Measurements from ENCODE around the gene KCNIP1.
"Not testable (repeated sequence)": the region's sequence is repeated elsewhere in the genome, so short reads cannot be mapped to it uniquely, and the experiment has no call there.

The KCNIP1 gene

DNA sequence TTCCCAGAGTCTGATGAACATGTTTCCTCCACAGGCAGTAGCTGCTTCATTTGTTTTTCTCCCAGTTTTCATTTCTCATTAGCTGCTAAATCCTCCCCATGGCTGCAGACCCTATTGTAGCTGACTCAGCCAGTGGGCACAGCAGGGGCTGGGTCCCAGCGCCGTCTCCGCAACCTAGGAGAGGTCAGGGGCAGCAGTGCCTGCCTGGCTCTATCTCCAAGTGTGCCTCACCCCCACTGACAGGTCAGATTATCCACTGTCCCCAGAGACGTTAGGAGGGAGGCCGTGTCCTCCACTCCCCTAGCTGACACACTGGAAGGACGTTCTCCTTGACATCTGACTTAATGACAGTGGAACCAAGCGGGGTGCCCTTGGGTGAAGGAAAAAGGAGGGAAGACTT, 31.1 kb downstream of the KCNIP1 start:
- no peak for DNase-seq (ENCODE audit: low read depth in 2 of 2, low spot score in 1 of 2)

DNA sequence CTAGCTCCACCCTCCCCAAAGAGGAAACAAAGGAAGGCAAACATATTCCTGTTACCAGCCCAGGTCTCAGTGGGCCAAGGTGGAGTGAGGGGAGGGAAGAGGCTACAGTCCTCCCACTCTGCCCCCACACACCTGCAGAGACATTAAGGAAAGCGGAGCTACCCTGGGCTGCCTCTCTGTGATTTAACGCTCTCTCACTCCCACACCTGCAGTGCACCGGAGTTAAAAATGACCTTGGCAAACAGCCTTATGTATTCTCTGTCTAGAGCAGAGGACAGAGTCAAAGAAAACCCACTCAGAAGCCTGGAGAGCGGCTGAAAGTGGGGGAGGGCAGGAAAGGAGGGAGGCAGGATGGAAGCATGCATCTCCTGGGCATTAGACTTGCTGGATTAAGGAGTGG, 32.7 kb downstream of the KCNIP1 start:
- no peak for DNase-seq (ENCODE audit: low read depth in 2 of 2, low spot score in 1 of 2)

DNA sequence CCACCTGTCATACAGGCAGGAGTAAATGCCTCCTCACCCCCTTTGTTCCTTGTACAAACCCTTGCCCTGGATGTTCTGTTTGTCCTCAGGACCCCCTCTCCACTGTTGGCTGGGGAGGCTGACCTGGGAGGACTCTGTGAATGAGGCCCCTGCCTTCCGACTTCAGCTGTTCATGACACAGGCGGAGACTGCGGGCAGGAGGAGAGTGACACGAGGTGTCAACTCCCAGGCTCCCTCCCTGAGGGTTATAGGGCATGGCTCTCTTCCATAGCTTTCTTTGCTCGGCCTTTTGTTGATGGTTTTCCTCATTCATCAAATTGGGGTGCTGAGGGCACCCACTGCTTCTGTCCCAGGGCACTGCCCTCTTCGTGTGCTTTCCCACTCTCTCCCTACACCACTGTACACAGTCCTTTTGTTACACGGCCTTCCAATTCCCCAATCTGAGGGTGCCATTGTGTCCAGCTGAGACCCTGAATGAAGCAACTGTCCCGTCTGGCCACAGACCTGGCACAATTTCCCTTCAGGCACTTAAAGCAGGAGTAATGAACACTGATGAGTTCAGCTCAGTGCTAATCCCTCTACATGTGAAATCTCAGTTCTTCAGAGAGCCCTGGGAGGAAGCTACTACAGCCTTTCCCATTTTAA, 33.8 kb downstream of the KCNIP1 start:
- DNase-seq (ENCODE audit: low read depth in 2 of 2, low spot score in 1 of 2): no peak

DNA sequence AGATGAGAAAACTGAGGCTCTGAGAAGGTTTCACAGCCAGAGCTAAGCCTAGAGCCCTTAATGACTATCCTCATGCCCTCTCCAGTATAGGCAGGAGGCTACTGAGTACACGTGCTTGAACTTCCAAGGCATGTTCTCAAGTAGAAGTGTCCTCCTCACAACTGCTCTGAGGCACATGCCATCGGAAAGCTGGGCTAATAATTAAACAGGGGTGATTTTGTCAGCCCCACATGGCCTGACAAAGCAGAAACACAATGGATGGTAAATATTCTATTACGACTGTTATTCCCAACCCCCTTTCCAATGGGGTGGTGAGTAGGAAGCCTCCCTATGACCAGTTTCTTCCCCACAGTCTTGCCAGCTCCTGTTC, 34.3 kb downstream of the KCNIP1 start:
- DNase-seq (ENCODE audit: low read depth in 2 of 2, low spot score in 1 of 2): no peak

DNA sequence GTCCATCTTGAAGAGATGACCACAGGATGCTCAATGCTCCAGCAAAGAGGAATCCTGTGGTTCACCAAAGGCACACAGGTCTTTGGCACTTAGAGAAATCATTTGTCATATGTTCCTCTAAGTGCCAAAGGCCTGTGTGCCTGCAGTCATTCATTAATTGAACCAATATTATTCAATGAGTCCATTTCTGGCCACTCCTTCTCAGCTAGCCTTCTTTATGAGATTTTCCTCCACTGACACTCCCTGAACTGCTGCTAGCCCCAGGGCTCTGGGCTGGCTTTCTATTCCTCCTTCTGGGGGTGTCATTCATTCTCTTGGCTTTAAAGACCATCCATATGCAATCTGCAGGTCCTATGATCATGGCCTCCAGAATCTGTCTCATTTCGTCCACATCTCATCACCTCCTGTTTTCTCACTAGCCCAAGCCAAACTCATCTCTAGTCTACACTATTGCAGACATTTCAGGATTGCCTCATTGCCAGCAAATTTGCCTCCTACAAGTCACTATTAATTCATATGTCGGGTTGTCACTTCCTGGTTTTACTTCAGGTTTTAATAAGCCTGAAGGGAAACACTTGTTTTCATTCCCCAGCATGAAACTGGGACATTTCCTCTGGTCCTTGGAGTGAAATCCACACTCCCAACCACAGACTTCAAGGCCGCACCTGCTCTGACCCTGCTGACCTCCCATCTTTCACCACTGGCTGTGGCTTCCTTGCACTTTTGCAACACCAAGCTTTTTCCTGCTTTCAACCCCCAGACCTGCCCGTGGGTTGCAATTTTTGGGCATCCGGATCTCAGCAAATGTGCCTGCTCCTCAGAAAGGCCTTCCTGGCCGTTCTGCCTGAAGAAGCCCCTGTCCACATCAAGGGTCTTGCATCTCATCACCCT, 35.1 kb downstream of the KCNIP1 start:
- DNase-seq (ENCODE audit: low read depth in 2 of 2, low spot score in 1 of 2): no peak

DNA sequence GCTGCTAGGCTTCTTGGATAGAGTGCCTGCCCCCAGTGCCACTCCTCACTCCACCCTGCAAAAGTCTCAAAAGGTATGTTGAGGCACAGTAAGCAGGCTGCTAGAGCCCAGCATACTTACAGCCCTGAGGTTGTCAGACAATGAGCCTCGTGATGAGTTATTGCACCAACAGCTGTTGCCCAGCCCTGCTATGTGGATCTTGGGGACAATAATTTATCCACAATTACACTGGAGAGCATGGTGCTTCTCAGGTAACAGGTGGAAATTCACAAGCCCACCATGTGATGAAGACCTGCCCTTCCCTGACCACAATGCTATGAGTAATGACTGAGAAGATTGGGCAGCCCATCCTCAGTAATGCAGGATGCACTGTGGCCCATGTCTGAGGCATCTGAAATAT, 36.5 kb downstream of the KCNIP1 start:
- no peak for DNase-seq (ENCODE audit: low read depth in 2 of 2, low spot score in 1 of 2)

DNA sequence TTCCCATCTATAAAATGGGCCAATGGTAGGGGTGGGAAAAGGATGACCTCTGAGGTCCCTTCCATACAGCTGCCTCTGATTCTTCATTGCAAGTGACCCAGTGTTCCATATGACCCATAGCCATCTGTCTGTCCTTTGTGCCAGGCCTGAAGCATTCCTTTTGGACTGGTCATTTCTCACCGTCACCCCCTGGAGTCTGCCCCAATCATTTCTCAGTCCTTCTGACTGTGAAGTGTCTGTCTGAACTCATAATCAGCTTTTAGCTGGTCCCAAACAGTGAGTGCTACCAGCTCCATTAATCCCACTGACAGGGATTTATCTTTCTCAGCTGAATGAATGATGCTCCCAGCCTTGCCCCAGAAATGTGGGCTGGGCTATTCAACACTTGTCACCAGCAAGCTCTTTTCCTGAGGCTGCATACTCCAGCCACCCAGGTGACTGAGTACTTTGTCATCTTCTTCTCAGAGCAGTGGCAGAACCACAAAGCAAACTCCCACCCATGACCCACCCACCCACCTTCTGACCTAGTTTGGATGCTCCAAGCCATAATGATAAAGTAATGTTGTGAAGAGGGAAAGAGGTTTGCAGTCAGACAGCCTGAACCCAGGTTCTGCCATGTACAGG, 37.4 kb downstream of the KCNIP1 start:
- no peak for DNase-seq (ENCODE audit: low read depth in 2 of 2, low spot score in 1 of 2)

DNA sequence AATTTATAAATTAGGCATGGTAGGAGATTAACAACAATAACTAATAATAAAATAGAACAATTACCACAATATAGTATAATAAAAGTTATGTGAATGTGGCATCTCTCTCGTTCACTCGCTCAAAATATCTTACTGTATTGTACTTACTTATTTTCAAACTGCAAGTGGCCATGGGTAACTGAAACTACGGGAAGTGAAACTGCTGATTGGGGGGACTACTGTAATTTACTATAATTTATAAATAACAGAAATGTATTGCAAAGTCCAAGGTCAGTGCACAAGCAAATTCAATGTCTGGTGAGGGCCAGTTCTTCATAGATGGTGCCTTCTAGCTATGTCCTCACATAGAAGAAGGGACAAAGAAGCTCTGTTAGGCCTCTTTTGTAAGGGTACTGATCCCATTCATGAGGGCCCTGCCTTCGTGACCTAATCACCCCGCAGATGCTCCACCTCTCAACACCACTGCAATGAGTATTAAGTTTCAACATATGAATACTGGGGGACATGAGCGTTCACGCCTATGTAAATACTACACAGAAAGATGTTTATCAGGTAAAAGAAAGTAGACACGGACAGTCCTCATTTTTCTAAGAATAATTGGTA, 39.0 kb downstream of the KCNIP1 start:
- no peak for DNase-seq (ENCODE audit: low read depth in 2 of 2, low spot score in 1 of 2)

DNA sequence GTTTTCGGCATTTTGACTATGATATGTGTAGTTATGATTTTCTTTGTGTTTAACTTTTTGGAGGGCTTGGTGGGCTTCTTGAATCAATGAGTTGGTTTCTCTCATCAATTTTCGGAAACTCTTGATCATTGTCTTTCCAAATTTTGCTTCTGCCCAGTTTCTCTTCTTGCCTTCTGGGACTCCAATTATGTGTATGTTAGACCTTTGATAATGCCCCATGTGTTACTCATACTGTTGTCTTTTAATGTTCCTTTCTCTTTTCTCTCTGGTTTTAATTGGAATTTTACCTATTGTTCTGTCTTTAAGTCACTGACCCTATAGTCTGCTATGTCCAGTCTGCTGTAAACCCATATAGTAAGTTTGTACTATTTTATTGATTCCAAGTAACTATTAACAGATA, 41.5 kb downstream of the KCNIP1 start:
- no peak for DNase-seq (ENCODE audit: low read depth in 2 of 2, low spot score in 1 of 2)

DNA sequence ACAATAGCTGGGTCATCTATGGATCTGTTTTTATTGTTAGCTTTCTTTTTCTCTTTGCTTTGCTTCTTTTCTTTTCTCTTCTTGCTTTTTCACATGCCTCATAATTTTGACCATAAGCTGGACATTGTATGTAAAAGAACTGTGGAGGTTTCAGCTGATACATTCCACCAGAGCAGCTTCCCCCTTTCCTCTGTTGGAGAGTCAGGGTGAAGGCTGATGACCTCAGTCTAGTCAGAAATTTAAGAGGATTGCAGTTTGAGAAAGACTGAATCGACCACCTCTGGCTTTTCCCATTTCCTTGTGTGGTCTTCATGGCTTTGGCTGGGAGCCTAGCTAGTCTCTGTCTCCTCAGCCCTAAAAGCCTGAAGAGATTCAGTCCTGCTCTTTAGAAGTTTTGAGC, 42.0 kb downstream of the KCNIP1 start:
- no peak for DNase-seq (ENCODE audit: low read depth in 2 of 2, low spot score in 1 of 2)

DNA sequence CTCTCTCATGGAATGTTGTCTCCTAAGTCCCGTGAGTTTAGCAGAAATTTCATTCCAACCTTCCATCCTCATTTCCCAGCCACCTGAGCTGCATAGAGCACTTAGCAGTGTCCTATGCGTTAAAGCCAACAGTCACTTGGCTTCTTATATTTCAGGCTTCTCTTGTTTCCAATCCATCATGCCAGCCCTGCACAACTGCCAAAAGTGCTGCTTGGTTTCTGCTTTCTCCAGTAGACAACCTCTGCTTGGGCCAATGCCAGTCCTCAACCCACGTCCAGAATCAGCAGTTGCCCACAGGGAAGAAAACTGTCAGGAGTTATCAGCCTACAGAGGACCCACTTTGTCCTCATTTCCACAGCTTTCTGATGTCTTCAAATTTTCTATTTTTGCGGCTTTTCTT, 42.5 kb downstream of the KCNIP1 start:
- DNase-seq (ENCODE audit: low read depth in 2 of 2, low spot score in 1 of 2): no peak

DNA sequence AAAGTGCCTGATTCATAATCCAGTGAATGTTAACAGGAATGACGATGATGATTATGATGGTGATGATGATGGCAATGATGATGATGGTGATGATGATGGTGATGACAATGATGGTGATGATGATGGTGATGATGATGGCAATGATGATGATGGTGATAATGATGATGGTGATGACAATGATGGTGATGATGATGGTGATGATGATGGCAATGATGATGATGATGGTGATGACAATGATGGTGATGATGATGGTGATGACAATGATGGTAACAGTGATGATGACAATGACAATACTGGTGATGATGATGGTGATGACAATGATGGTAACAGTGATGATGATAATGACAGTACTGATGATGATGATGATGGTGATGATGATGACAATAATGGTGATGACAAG, 46.6 kb downstream of the KCNIP1 start:
- DNase-seq (ENCODE audit: low read depth in 2 of 2, low spot score in 1 of 2): not testable (repeated sequence)

DNA sequence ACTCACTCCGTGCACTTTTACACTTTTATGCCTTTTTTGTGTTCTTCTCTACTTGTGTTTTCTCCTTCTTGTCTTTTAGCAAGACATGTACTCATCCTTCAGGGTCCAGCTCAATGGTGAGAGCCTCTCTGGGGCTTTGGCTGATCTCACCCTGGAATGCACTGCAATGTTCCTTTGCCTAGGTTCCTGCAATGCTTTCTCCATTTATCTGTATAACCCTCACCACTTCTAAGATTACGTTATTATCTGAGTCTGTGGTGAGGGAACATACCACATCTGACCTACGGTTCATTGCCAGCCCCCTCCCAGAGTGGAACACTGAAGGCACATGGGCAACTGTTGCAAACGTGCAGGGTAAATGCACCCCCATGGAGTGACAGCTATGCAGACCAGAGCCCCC, 47.3 kb downstream of the KCNIP1 start:
- DNase-seq (ENCODE audit: low read depth in 2 of 2, low spot score in 1 of 2): no peak

DNA sequence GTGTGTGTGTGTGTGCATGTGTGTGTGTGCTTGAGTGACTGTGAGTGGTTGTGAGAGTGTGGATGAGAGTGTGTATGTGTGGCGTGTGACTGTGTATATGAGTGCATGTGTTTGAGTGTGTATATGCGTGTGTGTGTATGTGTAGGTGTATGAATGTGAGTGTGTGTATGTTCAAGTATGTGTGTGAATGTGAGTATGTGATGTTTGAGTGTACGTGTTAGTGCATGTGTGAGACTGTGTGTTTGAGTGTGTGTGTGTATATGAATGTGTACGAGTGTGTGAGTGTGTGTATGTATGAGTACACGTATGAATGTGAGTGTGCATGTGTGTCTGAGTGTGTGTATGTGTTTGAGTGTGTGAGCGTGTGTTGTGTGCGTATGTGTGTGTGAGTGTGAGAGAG, 47.8 kb downstream of the KCNIP1 start:
- DNase-seq (ENCODE audit: low read depth in 2 of 2, low spot score in 1 of 2): no peak

DNA sequence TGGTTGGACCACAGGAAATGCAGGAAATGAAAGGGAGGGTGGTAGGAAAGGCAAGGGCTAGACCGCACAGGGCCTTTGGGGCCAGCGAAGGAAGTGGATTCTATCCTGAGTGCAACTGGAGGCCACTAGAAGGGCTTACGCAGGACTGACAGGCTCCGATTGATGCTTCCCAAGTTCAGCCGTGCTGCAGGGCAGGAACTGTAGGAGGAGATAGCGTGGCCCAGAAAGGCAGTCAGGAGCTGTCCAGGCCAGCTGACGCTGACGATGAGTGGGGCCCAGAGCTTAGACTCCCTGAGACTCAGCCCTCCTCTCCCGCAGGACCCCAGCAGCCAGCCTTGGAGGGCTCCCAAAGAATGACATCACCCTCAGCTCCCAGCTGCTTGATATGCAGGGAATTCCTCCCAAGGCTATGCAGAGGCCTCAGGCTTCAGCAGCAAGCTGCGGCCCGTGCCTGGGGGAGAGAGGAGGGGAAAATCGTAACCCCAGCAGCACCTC, 48.8 kb downstream of the KCNIP1 start:
- DNase-seq (ENCODE audit: low read depth in 2 of 2, low spot score in 1 of 2): no peak

DNA sequence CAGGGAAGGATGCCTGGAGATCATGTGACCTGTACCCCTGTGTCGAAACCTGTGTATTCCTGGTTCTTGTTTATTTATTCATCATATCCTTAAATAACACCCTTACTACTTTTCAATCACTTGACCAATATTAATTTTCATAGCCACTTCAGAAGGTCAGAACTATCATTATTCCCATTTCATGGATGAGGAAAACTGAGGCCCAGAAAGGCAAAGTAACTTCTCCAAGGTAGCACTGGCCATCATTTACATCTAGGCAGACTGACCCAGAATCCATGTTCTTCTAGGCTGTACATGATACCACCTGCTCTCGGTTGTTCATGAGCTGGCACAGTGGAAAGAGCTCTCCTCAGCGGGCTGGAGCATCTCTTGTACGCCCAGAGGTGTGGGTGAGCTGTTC, 49.4 kb downstream of the KCNIP1 start:
- DNase-seq (ENCODE audit: low read depth in 2 of 2, low spot score in 1 of 2): no peak

DNA sequence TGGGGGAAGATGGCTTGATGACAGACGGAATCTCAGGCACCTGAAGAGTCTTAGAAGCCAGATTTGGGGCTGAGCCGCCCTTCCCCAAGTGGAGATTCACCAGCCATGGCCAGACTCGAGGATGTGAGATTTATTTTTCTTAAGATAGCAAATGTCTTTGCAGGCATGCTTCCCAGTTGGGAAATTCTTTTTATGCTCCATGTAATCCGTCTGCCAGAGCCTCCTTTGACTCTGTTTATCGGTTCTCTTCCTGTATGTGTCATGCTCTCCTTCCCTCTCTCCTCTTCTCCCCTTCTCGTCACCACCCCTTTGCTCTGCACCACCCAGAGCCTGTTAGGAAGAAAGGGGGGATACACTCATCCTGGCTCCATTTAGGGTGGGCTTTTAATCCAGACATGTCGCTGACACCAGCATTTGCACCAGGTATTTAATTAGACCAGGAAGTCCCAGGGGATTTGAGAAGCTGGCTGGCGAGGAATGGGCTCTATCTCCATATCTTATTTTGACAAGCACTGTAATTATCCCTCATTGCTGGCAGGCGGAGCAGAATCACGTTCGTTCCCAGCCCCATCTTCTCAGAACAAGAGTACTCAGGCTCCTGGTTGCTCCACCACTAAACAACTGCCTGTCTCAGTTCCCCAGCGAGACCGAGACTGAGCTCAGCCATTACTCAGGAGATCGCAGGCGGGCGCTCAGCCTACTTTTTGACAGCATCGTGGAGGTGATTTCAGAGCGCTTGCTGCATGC, 50.9 kb downstream of the KCNIP1 start:
- DNase-seq (ENCODE audit: low read depth in 2 of 2, low spot score in 1 of 2): no peak

DNA sequence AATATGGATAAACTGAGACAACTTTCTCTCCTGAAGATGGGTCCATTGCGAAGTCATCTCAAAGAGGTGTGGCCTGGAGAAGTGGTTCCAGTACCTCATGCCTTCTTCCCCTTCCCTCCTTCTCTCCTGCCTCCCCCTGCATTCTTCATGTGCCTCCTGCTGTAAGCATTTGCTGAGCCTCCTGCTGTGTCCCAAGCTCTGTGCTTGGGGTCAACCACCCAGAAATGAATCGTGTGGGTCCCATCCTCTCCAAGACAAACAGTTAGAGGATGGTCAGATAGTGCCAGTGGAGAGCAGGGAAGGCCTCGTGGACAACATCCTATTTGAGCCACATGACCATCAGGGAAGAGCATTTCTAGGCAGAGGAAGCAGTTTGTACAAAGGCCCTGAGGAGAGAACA, 53.5 kb downstream of the KCNIP1 start:
- no peak for DNase-seq (ENCODE audit: low read depth in 2 of 2, low spot score in 1 of 2)

DNA sequence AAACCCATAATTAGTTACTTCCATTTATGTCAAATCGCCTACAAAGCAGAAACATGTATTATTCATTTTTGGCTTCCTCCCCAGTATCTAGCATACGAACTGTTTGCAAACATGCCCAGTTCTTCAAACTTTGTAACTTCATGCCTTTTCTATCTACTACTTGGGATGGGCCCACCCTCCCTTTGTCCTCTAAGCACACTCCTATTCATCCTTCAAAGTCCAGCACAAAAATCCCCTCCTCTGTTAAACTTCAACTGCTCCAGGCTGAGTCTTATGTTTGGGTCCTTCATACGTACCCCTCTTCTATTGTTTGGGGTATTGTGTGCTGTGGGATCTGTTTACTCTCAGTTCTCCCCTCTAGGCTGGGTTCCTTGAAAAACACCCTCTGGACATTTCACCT, 55.5 kb downstream of the KCNIP1 start:
- DNase-seq (ENCODE audit: low read depth in 2 of 2, low spot score in 1 of 2): no peak

DNA sequence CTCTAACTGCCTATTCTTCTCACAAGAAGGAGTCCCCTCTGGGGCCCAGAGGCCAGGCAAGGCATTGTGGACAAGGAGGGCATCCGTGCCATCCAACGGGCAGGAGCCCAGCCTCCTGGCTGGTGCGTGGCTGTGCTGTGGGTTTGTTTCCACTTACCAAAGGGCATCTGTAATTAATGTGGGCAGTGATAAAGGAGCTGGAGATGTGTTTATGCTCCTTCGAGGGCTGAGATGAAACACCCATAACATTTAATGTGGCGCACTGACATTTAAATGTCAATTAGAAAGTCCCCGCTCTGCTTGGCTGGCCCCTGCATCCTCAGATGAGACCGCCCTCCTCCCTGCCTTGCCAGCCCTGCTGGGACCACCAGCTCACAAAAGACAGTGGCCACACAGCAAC, 57.1 kb downstream of the KCNIP1 start:
- no peak for DNase-seq (ENCODE audit: low read depth in 2 of 2, low spot score in 1 of 2)

Measured in stimulated activated CD8-positive, alpha-beta memory T cell treated with anti-CD3 and anti-CD28 coated beads, Interleukin-4, amount 100 ng/mL, for 4 hours (primary cell).